HL-60/S4 (cell line): ENCODE data around the gene USP48.
"Not testable (repeated sequence)": the region's sequence is repeated elsewhere in the genome, so short reads cannot be mapped to it uniquely, and the experiment has no call there.

Experiments
- in situ Hi-C: fragments of 300-500 bp; cut with MboI; formaldehyde crosslinking; loops from 2 replicates; pipeline ENCODE4 v1.14.3; 2022; ENCODE audit warnings: low sequenced_read_pairs

The USP48 gene

GRCh38 chr1:21814981-21815582, 32.1 kb upstream of the USP48 start:
- in situ Hi-C loops, result no loop called here

GRCh38 chr1:21814241-21814918, 31.4 kb upstream of the USP48 start:
- in situ Hi-C loops, result no loop called here

- in situ Hi-C loops, result no loop called here
Measured at GRCh38 chr1:21813542-21813941, 30.6 kb upstream of the USP48 start.

GRCh38 chr1:21811875-21812305, 28.9 kb upstream of the USP48 start, which contains the start of gene LDLRAD2:
TSS of gene LDLRAD2 (plus strand) at chr1:21812265. CDS start at chr1:21812452, 187 bp downstream.
- in situ Hi-C loops, result no loop called here

- in situ Hi-C loops, result no loop called here
Measured at GRCh38 chr1:21804536-21804935, 21.6 kb upstream of the USP48 start.

- in situ Hi-C loops, result no loop called here
Measured at GRCh38 chr1:21801100-21801499, 18.2 kb upstream of the USP48 start.

GRCh38 chr1:21799730-21800129, 16.8 kb upstream of the USP48 start:
- in situ Hi-C loops, result no loop called here

GRCh38 chr1:21795075-21795474, 12.1 kb upstream of the USP48 start:
- in situ Hi-C loops, result no loop called here

GRCh38 chr1:21794656-21795055, 11.7 kb upstream of the USP48 start:
- in situ Hi-C loops, result no loop called here

GRCh38 chr1:21793104-21793503, 10.2 kb upstream of the USP48 start:
- in situ Hi-C loops, result no loop called here

- in situ Hi-C loops, result no loop called here
Measured at GRCh38 chr1:21786640-21787039, 3.7 kb upstream of the USP48 start.

GRCh38 chr1:21785764-21786163, 2.8 kb upstream of the USP48 start:
- in situ Hi-C loops, result not testable (repeated sequence)

- in situ Hi-C loops, result no loop called here
Measured at GRCh38 chr1:21783679-21784603, 992 bp upstream of the USP48 start.

- in situ Hi-C loops, result no loop called here
Measured at GRCh38 chr1:21782349-21782867, 541 bp downstream of the USP48 start.

GRCh38 chr1:21781815-21782348, 1.1 kb downstream of the USP48 start:
- in situ Hi-C loops, result no loop called here

- in situ Hi-C loops, result no loop called here
Measured at GRCh38 chr1:21779613-21780521, 3.1 kb downstream of the USP48 start.

- in situ Hi-C loops, result no loop called here
Measured at GRCh38 chr1:21778405-21778727, 4.6 kb downstream of the USP48 start.

GRCh38 chr1:21776925-21777324, 6.0 kb downstream of the USP48 start:
- in situ Hi-C loops, result not testable (repeated sequence)

- in situ Hi-C loops, result no loop called here
Measured at GRCh38 chr1:21775985-21776562, 6.9 kb downstream of the USP48 start.

GRCh38 chr1:21775550-21775914, 7.4 kb downstream of the USP48 start:
- in situ Hi-C loops, result no loop called here
